GM18508 (cell line): ENCODE measurements around the gene SPATA16.
"Not testable (repeated sequence)": the region's sequence is repeated elsewhere in the genome, so short reads cannot be mapped to it uniquely, and the experiment has no call there.

Experiments
- ATAC-seq: cut with Tn5 transposase; IDR thresholded peaks from one replicate; pipeline ENCODE4 v1.9.1; 2021; ENCODE audit warnings: moderate number of reproducible peaks; ENCODE audit not compliant: insufficient read depth, unreplicated experiment

The SPATA16 gene

GRCh38 chr3:172904711-172905373 lies 236.2 kb downstream of the SPATA16 start:
- no peak for ATAC-seq

GRCh38 chr3:172903642-172904320 lies 237.3 kb downstream of the SPATA16 start:
- no peak for ATAC-seq

- no peak for ATAC-seq
Measured at GRCh38 chr3:172892158-172892557, 248.9 kb downstream of the SPATA16 start.

GRCh38 chr3:172885704-172886103 lies 255.3 kb downstream of the SPATA16 start:
- ATAC-seq: no peak

GRCh38 chr3:172882563-172882962 lies 258.5 kb downstream of the SPATA16 start:
- ATAC-seq: no peak

GRCh38 chr3:172879381-172879780 lies 261.7 kb downstream of the SPATA16 start:
- not testable (repeated sequence) for ATAC-seq

- ATAC-seq: no peak
Measured at GRCh38 chr3:172877011-172877410, 264.0 kb downstream of the SPATA16 start.

GRCh38 chr3:172876297-172876696 lies 264.7 kb downstream of the SPATA16 start:
- ATAC-seq: no peak

GRCh38 chr3:172875039-172875438 lies 266.0 kb downstream of the SPATA16 start:
- ATAC-seq: no peak

GRCh38 chr3:172869784-172870518 lies 271.1 kb downstream of the SPATA16 start:
- ATAC-seq: no peak

GRCh38 chr3:172869368-172869771 lies 271.7 kb downstream of the SPATA16 start:
- ATAC-seq: no peak

- no peak for ATAC-seq
Measured at GRCh38 chr3:172868582-172869200, 272.3 kb downstream of the SPATA16 start.

- ATAC-seq: not testable (repeated sequence)
Measured at GRCh38 chr3:172866726-172867350, 274.2 kb downstream of the SPATA16 start.

GRCh38 chr3:172859041-172859440 lies 282.0 kb downstream of the SPATA16 start:
- ATAC-seq: no peak

- no peak for ATAC-seq
Measured at GRCh38 chr3:172856795-172857742, 284.0 kb downstream of the SPATA16 start.

GRCh38 chr3:172855037-172855436 lies 286.0 kb downstream of the SPATA16 start:
- ATAC-seq: no peak

- ATAC-seq: no peak
Measured at GRCh38 chr3:172853921-172854666, 286.9 kb downstream of the SPATA16 start.

GRCh38 chr3:172853005-172853404 lies 288.0 kb downstream of the SPATA16 start:
- no peak for ATAC-seq

GRCh38 chr3:172848910-172849309 lies 292.1 kb downstream of the SPATA16 start:
- ATAC-seq: no peak
